GM19239 (cell line): ENCODE results near the gene GLP2R.
"Not testable (repeated sequence)": the region's sequence is repeated elsewhere in the genome, so short reads cannot be mapped to it uniquely, and the experiment has no call there.

Experiments used
- DNase-seq: peaks from one replicate; pipeline ENCODE4 v3.0.0; 2011; ENCODE audit warnings: low spot score; ENCODE audit not compliant: insufficient read length
- FAIRE-seq: peaks from 2 replicates; lab custom pipeline; 2011; peaks lifted over from hg19 to GRCh38; lab: Jason Lieb, UNC

The GLP2R gene

GRCh38 chr17:9825641-9826150 lies at the start of gene GLP2R:
TSS of gene GLP2R (plus strand) at chr17:9825924. CDS start at chr17:9826064, 140 bp downstream.
- FAIRE-seq (no peak), DNase-seq (no peak)

- DNase-seq (no peak), FAIRE-seq (no peak)
Observed at GRCh38 chr17:9776911-9777310, 48.8 kb upstream of the GLP2R start.

GRCh38 chr17:9780552-9780951 lies 45.2 kb upstream of the GLP2R start:
- FAIRE-seq: no peak
- no peak for DNase-seq

GRCh38 chr17:9783050-9783449 lies 42.7 kb upstream of the GLP2R start:
- DNase-seq (no peak), FAIRE-seq (no peak)

GRCh38 chr17:9783465-9783864 lies 42.3 kb upstream of the GLP2R start:
- not testable (repeated sequence) for FAIRE-seq, DNase-seq

- no peak for DNase-seq
- no peak for FAIRE-seq
Observed at GRCh38 chr17:9784544-9784943, 41.2 kb upstream of the GLP2R start.

GRCh38 chr17:9788601-9789000 lies 37.1 kb upstream of the GLP2R start:
- FAIRE-seq (no peak), DNase-seq (no peak)

GRCh38 chr17:9790316-9790715 lies 35.4 kb upstream of the GLP2R start:
- FAIRE-seq: no peak

GRCh38 chr17:9790889-9791876 lies 34.5 kb upstream of the GLP2R start, which contains the start of gene DHRS7C:
TSS of gene DHRS7C (minus strand) at chr17:9791592. CDS start at chr17:9791284, 308 bp downstream.
- DNase-seq (no peak), FAIRE-seq (no peak)

More at GRCh38 chr17:9790316-9790715, 35.4 kb upstream of the GLP2R start:
- no peak for DNase-seq

- no peak for DNase-seq
- no peak for FAIRE-seq
Observed at GRCh38 chr17:9792181-9792840, 33.4 kb upstream of the GLP2R start.

GRCh38 chr17:9798008-9798407 lies 27.7 kb upstream of the GLP2R start:
- FAIRE-seq: no peak
- DNase-seq: no peak

- FAIRE-seq: no peak
- no peak for DNase-seq
Observed at GRCh38 chr17:9798724-9799123, 27.0 kb upstream of the GLP2R start.

- DNase-seq (no peak), FAIRE-seq (no peak)
Observed at GRCh38 chr17:9801505-9801904, 24.2 kb upstream of the GLP2R start.

GRCh38 chr17:9802294-9802693 lies 23.4 kb upstream of the GLP2R start:
- FAIRE-seq: no peak
- no peak for DNase-seq

GRCh38 chr17:9802697-9803096 lies 23.0 kb upstream of the GLP2R start:
- FAIRE-seq (no peak), DNase-seq (no peak)

GRCh38 chr17:9805769-9806168 lies 20.0 kb upstream of the GLP2R start:
- FAIRE-seq (no peak), DNase-seq (no peak)

GRCh38 chr17:9806699-9807098 lies 19.0 kb upstream of the GLP2R start:
- DNase-seq: no peak
- FAIRE-seq: no peak

GRCh38 chr17:9809409-9809808 lies 16.3 kb upstream of the GLP2R start:
- FAIRE-seq (no peak), DNase-seq (no peak)

- no peak for FAIRE-seq
- DNase-seq: no peak
Observed at GRCh38 chr17:9810100-9810949, 15.4 kb upstream of the GLP2R start.

GRCh38 chr17:9811086-9811485 lies 14.6 kb upstream of the GLP2R start:
- FAIRE-seq (no peak), DNase-seq (no peak)
